ENCODE measurements around the gene GTPBP1. TPM values are rescaled to one million over a fixed set of nuclear protein-coding genes. Genes with fewer than 3 reads are reported as not detected.

The GTPBP1 gene
- polyA plus RNA-seq, 5 donors = 36.0 to 45.8 (median 40.5) TPM

GRCh38 chr22:38756711-38757463 is 51.1 kb downstream of the GTPBP1 start:
- no peak for DNase-seq

GRCh38 chr22:38757464-38757757 is 51.7 kb downstream of the GTPBP1 start:
- DNase-seq = no peak

GRCh38 chr22:38758276-38758945 is 52.7 kb downstream of the GTPBP1 start:
- no peak for DNase-seq

GRCh38 chr22:38759005-38759404 is 53.3 kb downstream of the GTPBP1 start:
- DNase-seq = no peak

GRCh38 chr22:38760477-38761201 is 54.9 kb downstream of the GTPBP1 start:
- DNase-seq = no peak

GRCh38 chr22:38761202-38762162 is 55.7 kb downstream of the GTPBP1 start:
- DNase-seq = no peak

- DNase-seq = no peak
Observed at GRCh38 chr22:38762551-38762983, 56.8 kb downstream of the GTPBP1 start.

- no peak for DNase-seq
Observed at GRCh38 chr22:38766076-38766777, 60.5 kb downstream of the GTPBP1 start.

GRCh38 chr22:38767313-38767712 is 61.6 kb downstream of the GTPBP1 start:
- DNase-seq = no peak

GRCh38 chr22:38768036-38768435 is 62.3 kb downstream of the GTPBP1 start:
- no peak for DNase-seq

- DNase-seq = no peak
Observed at GRCh38 chr22:38770257-38770949, 64.7 kb downstream of the GTPBP1 start.

GRCh38 chr22:38772623-38772873 is 66.8 kb downstream of the GTPBP1 start:
- no peak for DNase-seq

GRCh38 chr22:38773363-38773946 is 67.7 kb downstream of the GTPBP1 start:
- DNase-seq = no peak

- DNase-seq = no peak
Observed at GRCh38 chr22:38774496-38775166, 68.9 kb downstream of the GTPBP1 start.

GRCh38 chr22:38775656-38776055 is 69.9 kb downstream of the GTPBP1 start:
- no peak for DNase-seq

GRCh38 chr22:38776086-38776485 is 70.3 kb downstream of the GTPBP1 start:
- DNase-seq = no peak

- no peak for DNase-seq
Observed at GRCh38 chr22:38777087-38777671, 71.4 kb downstream of the GTPBP1 start.

GRCh38 chr22:38781033-38781432 is 75.3 kb downstream of the GTPBP1 start:
- DNase-seq = no peak

GRCh38 chr22:38782402-38783094 is 76.8 kb downstream of the GTPBP1 start:
- DNase-seq = no peak
